ENCODE results near the gene OGFR. TPM values are rescaled to one million over a fixed set of nuclear protein-coding genes. Genes with fewer than 3 reads are reported as not detected.

The OGFR gene
- total and polyA plus RNA-seq, 9 donors = 28.6 to 52.9 (median 43.0) TPM

DNA sequence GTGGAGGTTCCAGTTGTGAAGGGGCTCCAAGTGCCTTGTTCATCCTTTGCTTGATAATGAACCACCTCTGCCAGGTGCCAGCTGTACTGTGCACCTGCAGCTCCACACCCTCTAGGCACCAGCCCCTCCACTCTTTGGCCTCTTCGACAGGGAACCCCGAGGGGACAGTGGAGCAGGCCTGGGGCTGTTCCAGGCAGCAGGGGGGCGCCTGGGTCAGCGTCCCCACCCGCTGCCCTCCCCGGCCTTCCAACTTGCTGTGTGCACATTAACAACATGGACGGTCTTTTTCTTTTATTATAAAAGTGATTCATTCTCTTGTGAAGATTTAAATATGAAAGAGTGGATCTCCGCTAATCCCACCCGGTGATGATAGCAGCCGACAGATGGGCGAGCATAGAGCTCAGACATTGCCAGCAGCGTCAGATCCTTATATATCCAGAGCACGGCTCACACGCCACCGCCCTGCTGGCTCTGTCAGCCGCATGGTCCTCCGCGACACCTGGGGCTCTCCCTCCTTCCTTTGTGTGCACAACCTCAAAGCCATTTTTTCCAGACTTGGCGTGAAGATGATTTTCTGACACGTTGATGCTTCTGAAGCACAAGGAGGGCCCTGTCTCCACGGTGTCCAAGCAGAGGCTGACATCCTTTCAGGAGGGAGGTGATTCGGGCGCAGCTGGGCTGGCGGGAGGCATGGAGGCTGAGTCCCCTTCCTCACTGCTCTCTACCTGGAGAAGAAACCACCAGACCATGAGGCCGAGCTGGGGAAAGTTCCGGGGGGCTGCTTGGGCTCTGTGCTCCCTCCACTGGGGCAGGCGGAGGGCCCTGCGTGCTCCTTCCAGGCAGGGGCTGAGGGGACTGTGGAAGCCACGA, 30.6 kb upstream of the OGFR start:
- WGBS, 3 donors = 77 to 84% (median 81%) methylated on average over 29 of the region's 29 CpGs
- DNase-seq = no peak
- Histone ChIP-seq H3K4me1 (ENCODE audit: insufficient read depth) (no peaks in the 10 kb centered on the region), H3K9me3 (no peaks in the 10 kb centered on the region), H3K27me3 (no peaks in the 10 kb centered on the region), H3K36me3 (no peaks in the 10 kb centered on the region), H3K27ac (no peak overlapping the region), H3K4me3 (no peak overlapping the region)
- intact Hi-C loops (cut with DNase I) = no loop called here
- TF ChIP-seq POLR2A (IDR thresholded peaks at IDR 0.05) = no peak
- no peak for TF ChIP-seq CTCF (IDR thresholded peaks at IDR 0.05)
- TF ChIP-seq EP300 (IDR thresholded peaks at IDR 0.05) = no peak

DNA sequence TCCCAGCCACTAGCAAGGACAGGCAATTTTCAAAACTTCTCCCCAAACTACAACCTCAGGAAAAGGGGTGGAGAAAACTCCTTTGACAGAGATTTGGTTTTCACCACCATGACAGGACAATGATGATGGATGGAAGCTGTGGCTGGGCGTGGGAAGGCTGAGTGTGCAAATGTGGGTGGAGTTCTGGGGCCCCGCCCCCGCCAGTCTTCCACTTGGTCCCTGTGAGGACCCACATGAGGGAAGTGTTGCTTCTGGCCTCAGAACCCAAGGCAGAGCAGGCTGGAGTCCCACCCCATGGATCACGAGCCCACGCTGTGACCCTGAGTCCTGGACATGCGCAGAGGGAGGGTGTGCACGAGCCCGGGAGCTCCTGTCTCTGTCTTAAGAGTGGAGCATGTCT, 29.9 kb upstream of the OGFR start:
- H3K4me1 ChIP-seq (ENCODE audit: insufficient read depth) = no peaks in the 10 kb centered on the region
- no peak for TF ChIP-seq EP300 (IDR thresholded peaks at IDR 0.05)
- no peak for TF ChIP-seq CTCF (IDR thresholded peaks at IDR 0.05)
- no peak for TF ChIP-seq POLR2A (IDR thresholded peaks at IDR 0.05)
- H3K9me3 ChIP-seq = no peaks in the 10 kb centered on the region
- no peaks in the 10 kb centered on the region for H3K27me3 ChIP-seq
- 67 to 78% (median 72%) methylated on average over 8 of the region's 8 CpGs for WGBS, 3 donors
- intact Hi-C loops (cut with DNase I) = no loop called here
- no peak for DNase-seq
- no peak overlapping the region for H3K27ac ChIP-seq
- no peak overlapping the region for H3K4me3 ChIP-seq
- H3K36me3 ChIP-seq = no peaks in the 10 kb centered on the region

DNA sequence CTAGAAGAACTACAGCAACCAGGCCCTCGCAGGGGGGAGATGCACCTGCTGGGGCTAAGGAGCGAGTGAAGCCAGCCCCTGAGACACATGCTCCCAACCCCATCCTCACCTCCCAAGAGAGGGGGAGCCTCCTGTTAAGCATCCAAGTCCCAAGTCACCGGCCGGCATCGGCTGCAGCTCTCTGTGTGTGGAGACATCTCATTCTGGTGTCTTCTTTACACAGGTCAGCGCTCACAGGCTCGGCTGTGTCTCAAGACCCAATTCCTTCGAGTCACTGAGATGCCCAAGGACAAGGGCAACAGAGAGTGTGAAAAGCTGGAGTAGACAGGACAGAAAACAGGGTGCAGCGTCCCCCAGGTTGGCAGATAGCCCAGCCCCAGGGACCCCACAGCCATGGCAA, 29.4 kb upstream of the OGFR start:
- WGBS, 3 donors = 82 to 85% (median 84%) methylated on average over 9 of the region's 9 CpGs
- Histone ChIP-seq H3K4me3 (no peak overlapping the region), H3K36me3 (no peaks in the 10 kb centered on the region), H3K27ac (no peak overlapping the region), H3K27me3 (no peaks in the 10 kb centered on the region), H3K9me3 (no peaks in the 10 kb centered on the region), H3K4me1 (ENCODE audit: insufficient read depth) (no peaks in the 10 kb centered on the region)
- intact Hi-C loops (cut with DNase I) = no loop called here
- DNase-seq = no peak
- no peak for TF ChIP-seq POLR2A (IDR thresholded peaks at IDR 0.05)
- TF ChIP-seq EP300 (IDR thresholded peaks at IDR 0.05) = no peak
- TF ChIP-seq CTCF (IDR thresholded peaks at IDR 0.05) = no peak

- Histone ChIP-seq H3K4me3 (no peak overlapping the region), H3K27ac (no peak overlapping the region), H3K4me1 (ENCODE audit: insufficient read depth) (no peaks in the 10 kb centered on the region), H3K36me3 (no peaks in the 10 kb centered on the region), H3K9me3 (no peaks in the 10 kb centered on the region), H3K27me3 (no peaks in the 10 kb centered on the region)
- intact Hi-C loops (cut with DNase I) = no loop called here
- TF ChIP-seq EP300 (IDR thresholded peaks at IDR 0.05) (no peak), POLR2A (IDR thresholded peaks at IDR 0.05) (no peak), CTCF (IDR thresholded peaks at IDR 0.05) (no peak)
- no peak for DNase-seq
- 77 to 83% (median 82%) methylated on average over 23 to 24 of the region's 24 CpGs for WGBS, 3 donors
These were observed 28.5 kb upstream of the OGFR start for GRCh38 chr20:62776035-62776691.
